ENCODE measurements around the gene CEL. TPM values are rescaled to one million over a fixed set of nuclear protein-coding genes. Genes with fewer than 3 reads are reported as not detected.

CEL gene
- total RNA-seq, 1 experiment from 2014 or later: 6.9 TPM

GRCh38 chr9:133099726-133100505 is 38.1 kb downstream of the CEL start:
- Histone ChIP-seq H3K9me2 (ENCODE audit: insufficient read depth) (no peaks in the 10 kb centered on the region), H3K4me1 (ENCODE audit: control insufficient read depth in 1 of 2, insufficient read depth in 2 of 2, low read length in 2 of 2) (no peaks in the 10 kb centered on the region), H3K4me3 (replicated peaks in 1 of 2; ENCODE audit: low read depth in 1 of 2, low read length in 2 of 2) (no peak overlapping the region), H3K36me3 (ENCODE audit: control insufficient read depth in 1 of 2, insufficient read depth in 2 of 2, low read length in 2 of 2) (peaks cover 23 to 42% of the 10 kb centered on the region in 2 experiments; a peak in 3 of 4 replicates), H3K9me3 (ENCODE audit: control insufficient read depth in 1 of 2, insufficient read depth in 1 of 2, low read depth in 1 of 2, low read length in 2 of 2) (peaks cover 8 to 16% of the 10 kb centered on the region in 2 experiments; a peak in 3 of 4 replicates), H4K20me1 (ENCODE audit: insufficient read depth) (no peaks in the 10 kb centered on the region), H3K27me3 (ENCODE audit: insufficient read depth, low read length) (no peaks in the 10 kb centered on the region), H3K9ac (ENCODE audit: low read length) (no peak overlapping the region), H2AFZ (ENCODE audit: low read depth, low read length, poor library complexity, severe bottlenecking) (no peak overlapping the region), H3K27ac (ENCODE audit: low read depth, low read length) (no peak overlapping the region), H3K79me2 (ENCODE audit: insufficient read depth, low read length) (no peaks in the 10 kb centered on the region), H3K4me2 (ENCODE audit: low read length) (no peak overlapping the region)
- POLR2A ChIA-PET: no interaction called here
- DNase-seq (ENCODE audit: low read depth, low spot score) (no peak), ATAC-seq (no peak)
- no peak for TF ChIP-seq ELF1 (IDR thresholded peaks at IDR 0.05; ENCODE audit: borderline replicate concordance, low read depth)
- no peak for TF ChIP-seq REST (IDR thresholded peaks at IDR 0.05; ENCODE audit: low read depth)
- BruUV-seq (replicated peaks): no TSS peak
- CTCF ChIA-PET: interaction anchor here (2.6 kb wide), 1 partner anchor 45 kb away, joined by 6 read pairs; no protein-coding TSS in a partner anchor
- RAD21 ChIA-PET (ENCODE audit: low non-redundant PET in 1 of 2, low total read pairs in 2 of 2, uncharacterized antibody in 2 of 2, unreplicated experiment in 2 of 2): interaction anchor here in 1 of 2 experiments (0.5 kb wide), 1 partner anchor 60 kb away, joined by 3 read pairs; no protein-coding TSS in a partner anchor
- intact Hi-C loops (cut with micrococcal nuclease): no loop called here
